ENCODE measurements around the gene DGKQ.

Gene DGKQ

DNA sequence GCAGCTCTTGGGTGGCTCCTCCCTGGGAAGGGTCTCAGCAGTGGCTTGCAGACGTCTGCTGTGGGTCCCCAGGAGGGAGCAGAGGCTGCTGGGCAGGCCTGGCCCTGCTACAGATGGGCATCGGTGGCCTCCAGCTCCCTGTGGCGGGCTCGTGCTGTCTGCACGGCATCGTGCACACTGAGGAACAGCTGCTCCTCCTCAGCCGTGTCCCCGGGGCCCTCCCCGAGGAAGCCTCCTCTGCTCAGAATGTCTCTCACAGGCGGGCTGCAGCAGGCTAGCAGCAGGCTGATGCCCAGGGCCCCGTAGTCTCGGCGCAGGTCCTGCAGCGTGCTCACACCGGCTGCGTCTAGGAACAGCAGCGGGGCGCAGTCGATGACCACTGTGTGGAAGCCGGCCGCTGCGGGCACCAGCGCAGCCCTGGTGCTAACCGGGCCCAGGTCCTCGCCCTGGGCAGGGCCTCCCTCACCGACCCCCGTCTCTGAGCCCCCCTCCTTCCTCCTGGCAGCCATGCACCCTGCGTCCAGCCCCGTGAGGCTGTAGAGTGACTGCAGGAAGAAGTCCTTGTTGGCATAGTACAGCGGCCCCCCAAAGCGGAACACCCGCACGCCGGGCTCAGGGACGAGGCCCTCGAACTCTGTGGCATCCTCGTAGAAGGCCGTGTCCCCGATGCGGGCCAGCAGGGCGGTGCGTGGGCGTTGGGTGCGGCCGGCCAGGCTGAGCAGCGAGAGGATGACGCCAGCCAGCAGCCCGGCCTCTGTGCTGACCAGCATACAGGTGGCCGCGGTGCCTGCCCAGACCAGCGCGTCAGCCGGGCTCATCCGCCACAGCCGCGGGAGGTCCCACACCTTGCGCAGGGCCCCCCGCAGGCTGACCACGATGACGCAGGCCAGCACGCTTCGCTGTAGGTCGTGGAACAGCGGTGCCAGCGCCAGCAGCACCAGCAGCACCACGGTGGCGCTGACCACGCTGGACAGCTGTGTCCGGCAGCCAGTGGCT, 15.7 kb upstream of the DGKQ start:
- Histone ChIP-seq H3K27me3 (replicated peaks; ENCODE audit: insufficient read depth, low read length) (no peaks in the 10 kb centered on the region), H4K20me1 (ENCODE audit: insufficient read depth, low read length) (no peaks in the 10 kb centered on the region), H3K4me2 (ENCODE audit: low read depth, low read length) (no peak overlapping the region), H3K36me3 (replicated peaks; ENCODE audit: insufficient read depth, low read length) (no peaks in the 10 kb centered on the region), H3K27ac (ENCODE audit: low read length) (no peak overlapping the region), H3K79me2 (ENCODE audit: low read length) (no peaks in the 10 kb centered on the region), H2AFZ (ENCODE audit: low read length) (no peak overlapping the region), H3K4me3 (ENCODE audit: low read length) (no peak overlapping the region), H3K9ac (ENCODE audit: low read length) (no peak overlapping the region), H3K9me2 (replicated peaks; ENCODE audit: insufficient read depth, low read length) (no peaks in the 10 kb centered on the region), H3F3A (ENCODE audit: insufficient read depth, low read length) (no peaks in the 10 kb centered on the region), H3K9me3 (replicated peaks; ENCODE audit: insufficient read depth, low read length) (no peaks in the 10 kb centered on the region), H3K4me1 (ENCODE audit: low read length) (no peaks in the 10 kb centered on the region)
- DNase-seq, result no peak
- no peak for TF ChIP-seq EZH2 (optimal IDR thresholded peaks at IDR 0.05; ENCODE audit: low read depth, low read length)
- TF ChIP-seq EZH2phosphoT487 (IDR thresholded peaks at IDR 0.05; ENCODE audit: low read length), result no peak
- TF ChIP-seq CTCF (IDR thresholded peaks at IDR 0.05; ENCODE audit: low read length), result no peak

GRCh38 chr4:987624-988513, 14.5 kb upstream of the DGKQ start:
- H3K9me3 ChIP-seq (replicated peaks; ENCODE audit: insufficient read depth, low read length), result no peaks in the 10 kb centered on the region
- TF ChIP-seq EZH2phosphoT487 (IDR thresholded peaks at IDR 0.05; ENCODE audit: low read length) (no peak), EZH2 (optimal IDR thresholded peaks at IDR 0.05; ENCODE audit: low read depth, low read length) (no peak), CTCF (IDR thresholded peaks at IDR 0.05; ENCODE audit: low read length) (no peak)
- H3K36me3 ChIP-seq (replicated peaks; ENCODE audit: insufficient read depth, low read length), result no peaks in the 10 kb centered on the region
- no peak overlapping the region for H3K4me2 ChIP-seq (ENCODE audit: low read depth, low read length)
- no peaks in the 10 kb centered on the region for H4K20me1 ChIP-seq (ENCODE audit: insufficient read depth, low read length)
- no peaks in the 10 kb centered on the region for H3F3A ChIP-seq (ENCODE audit: insufficient read depth, low read length)
- H3K4me3 ChIP-seq (ENCODE audit: low read length), result no peak overlapping the region
- no peak overlapping the region for H3K9ac ChIP-seq (ENCODE audit: low read length)
- H2AFZ ChIP-seq (ENCODE audit: low read length), result no peak overlapping the region
- H3K27ac ChIP-seq (ENCODE audit: low read length), result no peak overlapping the region
- H3K27me3 ChIP-seq (replicated peaks; ENCODE audit: insufficient read depth, low read length), result no peaks in the 10 kb centered on the region
- no peaks in the 10 kb centered on the region for H3K79me2 ChIP-seq (ENCODE audit: low read length)
- no peaks in the 10 kb centered on the region for H3K9me2 ChIP-seq (replicated peaks; ENCODE audit: insufficient read depth, low read length)
- no peaks in the 10 kb centered on the region for H3K4me1 ChIP-seq (ENCODE audit: low read length)
- DNase-seq, result no peak

- Histone ChIP-seq H3K9me2 (replicated peaks; ENCODE audit: insufficient read depth, low read length) (no peaks in the 10 kb centered on the region), H3K4me2 (ENCODE audit: low read depth, low read length) (no peak within 1 kb of the TSS), H3K27me3 (replicated peaks; ENCODE audit: insufficient read depth, low read length) (no peaks in the 10 kb centered on the region), H3K27ac (ENCODE audit: low read length) (no peak within 1 kb of the TSS), H3K9me3 (replicated peaks; ENCODE audit: insufficient read depth, low read length) (no peaks in the 10 kb centered on the region), H3K79me2 (ENCODE audit: low read length) (no peaks in the 10 kb centered on the region), H2AFZ (ENCODE audit: low read length) (no peak within 1 kb of the TSS), H3K9ac (ENCODE audit: low read length) (no peak within 1 kb of the TSS), H3F3A (ENCODE audit: insufficient read depth, low read length) (no peaks in the 10 kb centered on the region), H4K20me1 (ENCODE audit: insufficient read depth, low read length) (no peaks in the 10 kb centered on the region), H3K36me3 (replicated peaks; ENCODE audit: insufficient read depth, low read length) (no peaks in the 10 kb centered on the region), H3K4me1 (ENCODE audit: low read length) (no peaks in the 10 kb centered on the region), H3K4me3 (ENCODE audit: low read length) (no peak within 1 kb of the TSS)
- TF ChIP-seq EZH2 (optimal IDR thresholded peaks at IDR 0.05; ENCODE audit: low read depth, low read length) (no peak), CTCF (IDR thresholded peaks at IDR 0.05; ENCODE audit: low read length) (no peak), EZH2phosphoT487 (IDR thresholded peaks at IDR 0.05; ENCODE audit: low read length) (no peak)
- DNase-seq, result no peak
These were observed 13.7 kb upstream of the DGKQ start, which contains the start of gene IDUA for GRCh38 chr4:986879-987623. IDUA (plus strand) TSS chr4:987044; CDS start chr4:987085, 41 bp downstream.
